Keratinocyte (primary cell): ENCODE measurements around the gene WASHC1. TPM values are rescaled to one million over a fixed set of nuclear protein-coding genes. Genes with fewer than 3 reads are reported as not detected.
"Not testable (repeated sequence)": the region's sequence is repeated elsewhere in the genome, so short reads cannot be mapped to it uniquely, and the experiment has no call there.

Experiments used
- DNase-seq: peaks from one replicate; pipeline ENCODE4 v3.0.0-alpha.2; 2011; ENCODE audit warnings: low read depth, missing footprints, low spot score
- FAIRE-seq: peaks from 2 replicates; lab custom pipeline; 2011; peaks lifted over from hg19 to GRCh38; lab: Jason Lieb, UNC
- H2AFZ ChIP-seq: 2 replicates; pipeline ENCODE4 v1.6.0; 2012; ENCODE audit warnings: low read length, control low read depth, inconsistent platforms; ENCODE audit not compliant: control insufficient read depth
- H3K27ac ChIP-seq: 2 replicates; pipeline ENCODE4 v1.5.1; 2011; ENCODE audit warnings: low read length; ENCODE audit not compliant: control insufficient read depth, insufficient read depth
- H3K27me3 ChIP-seq: 3 replicates; pipeline ENCODE4 v1.6.0; 2011; ENCODE audit warnings: low read length; ENCODE audit not compliant: control insufficient read depth, insufficient read depth; ENCODE audit errors: extremely low read depth
- H3K36me3 ChIP-seq, 2 experiments: 2 replicates in 1 of 2; 3 replicates in 1 of 2; pipeline ENCODE4 v1.5.1; 2011; ENCODE audit warnings: low read length in 2 of 2, mild to moderate bottlenecking in 1 of 2; ENCODE audit not compliant: control insufficient read depth in 2 of 2, insufficient read depth in 2 of 2; ENCODE audit errors: extremely low read depth in 1 of 2
- H3K4me1 ChIP-seq: 3 replicates; pipeline ENCODE4 v1.5.1; 2011; ENCODE audit warnings: low read length; ENCODE audit not compliant: control insufficient read depth, insufficient read depth; ENCODE audit errors: extremely low read depth
- H3K4me2 ChIP-seq: 3 replicates; pipeline ENCODE4 v1.6.0; 2011; ENCODE audit warnings: low read depth, low read length; ENCODE audit not compliant: control insufficient read depth, insufficient read depth; ENCODE audit errors: extremely low read depth
- H3K4me3 ChIP-seq, 3 experiments: fragments of 200-600 bp in 1 of 3; sonication (generic) in 1 of 3; 2 replicates in 2 of 3; 3 replicates in 1 of 3; pipeline ENCODE4 v1.5.1; 2011 to 2016; ENCODE audit warnings: low read length in 3 of 3, mild to moderate bottlenecking in 3 of 3, control low read depth in 2 of 3, inconsistent platforms in 1 of 3, low read depth in 1 of 3, mixed read lengths in 1 of 3, mixed run types in 1 of 3, moderate library complexity in 1 of 3; ENCODE audit not compliant: control insufficient read depth in 2 of 3, insufficient read depth in 2 of 3; ENCODE audit errors: extremely low read depth in 1 of 3
- H3K79me2 ChIP-seq: 2 replicates; pipeline ENCODE4 v1.6.0; 2012; ENCODE audit warnings: low read length; ENCODE audit not compliant: control insufficient read depth, insufficient read depth
- H3K9ac ChIP-seq: 3 replicates; pipeline ENCODE4 v1.6.0; 2011; ENCODE audit warnings: low read length; ENCODE audit not compliant: control insufficient read depth, insufficient read depth; ENCODE audit errors: extremely low read depth
- H3K9me1 ChIP-seq: 3 replicates; pipeline ENCODE4 v1.6.0; 2011; ENCODE audit warnings: low read length; ENCODE audit not compliant: control insufficient read depth, insufficient read depth; ENCODE audit errors: extremely low read depth
- H3K9me3 ChIP-seq: 2 replicates; pipeline ENCODE4 v1.5.1; 2012; ENCODE audit warnings: low read depth, low read length; ENCODE audit not compliant: control insufficient read depth
- H4K20me1 ChIP-seq: 3 replicates; pipeline ENCODE4 v1.6.0; 2011; ENCODE audit warnings: low read length; ENCODE audit not compliant: control insufficient read depth, insufficient read depth; ENCODE audit errors: extremely low read depth
- dilution Hi-C: fragments of 300-500 bp; cut with MboI; formaldehyde crosslinking; loops from one replicate; pipeline ENCODE4 v1.7.0; 2020; ENCODE audit warnings: low sequenced_read_pairs; ENCODE audit not compliant: extremely low pct_ligation_motif_present
- polyA plus RNA-seq, 5 experiments: library from polyadenylated mRNA; depleted of rRNA in 3 of 5; stranded (reverse) in 3 of 5; stranded (forward) in 1 of 5; unstranded in 1 of 5; fragments of >200 nt; gene quantifications; 1 replicate in 1 of 5; 2 replicates in 3 of 5; 3 replicates in 1 of 5; pipeline versions ENCODE4 v1.2.1 to v1.2.3, GENCODE V29; 2011 to 2012; ENCODE audit warnings: missing spikeins in 2 of 5, low read depth in 1 of 5, low replicate concordance in 1 of 5

Gene WASHC1
- polyA plus RNA-seq, 1 donor (not counting 4 experiments of a cell fraction or from before 2014, with no cell fraction given) = 7.7 TPM

GRCh38 chr9:73076-73899 is 44.0 kb upstream of the WASHC1 start:
- FAIRE-seq, H3K9me1 ChIP-seq, H3K4me1 ChIP-seq, H3K27me3 ChIP-seq, dilution Hi-C loops, H3K79me2 ChIP-seq, DNase-seq, H3K9ac ChIP-seq, H4K20me1 ChIP-seq, H3K27ac ChIP-seq, H2AFZ ChIP-seq, H3K9me3 ChIP-seq, H3K36me3 ChIP-seq: not testable (repeated sequence)
- Histone ChIP-seq H3K4me2 (peak overlapping the region; percentile 48), H3K4me3 (peak overlapping the region in 1 of 3 experiments; percentile 20)

- H3K36me3 ChIP-seq, H3K27ac ChIP-seq, H3K79me2 ChIP-seq, H3K4me2 ChIP-seq, H2AFZ ChIP-seq, H4K20me1 ChIP-seq, H3K9me1 ChIP-seq, FAIRE-seq, H3K27me3 ChIP-seq, dilution Hi-C loops, H3K4me3 ChIP-seq, H3K9me3 ChIP-seq, H3K9ac ChIP-seq, DNase-seq, H3K4me1 ChIP-seq: not testable (repeated sequence)
Observed at GRCh38 chr9:63031-63629, 33.9 kb upstream of the WASHC1 start.

- H3K27ac ChIP-seq, dilution Hi-C loops: not testable (repeated sequence)
Observed at GRCh38 chr9:52678-53077, 23.4 kb upstream of the WASHC1 start.

GRCh38 chr9:48190-48842 is 19.1 kb upstream of the WASHC1 start:
- H3K4me2 ChIP-seq, H2AFZ ChIP-seq, H3K27me3 ChIP-seq, H3K4me3 ChIP-seq, H3K36me3 ChIP-seq, H3K27ac ChIP-seq, H3K4me1 ChIP-seq, H4K20me1 ChIP-seq, H3K9me3 ChIP-seq, DNase-seq, H3K9ac ChIP-seq, FAIRE-seq, H3K79me2 ChIP-seq, dilution Hi-C loops, H3K9me1 ChIP-seq: not testable (repeated sequence)

More at GRCh38 chr9:52678-53077, 23.4 kb upstream of the WASHC1 start:
- H3K27me3 ChIP-seq, H3K9me3 ChIP-seq, H3K4me2 ChIP-seq, H3K4me3 ChIP-seq, H3K4me1 ChIP-seq, H3K9ac ChIP-seq, H2AFZ ChIP-seq, FAIRE-seq, DNase-seq, H4K20me1 ChIP-seq, H3K9me1 ChIP-seq, H3K79me2 ChIP-seq, H3K36me3 ChIP-seq: not testable (repeated sequence)
